Caco-2 (cell line): ENCODE measurements around the gene LTBP1. TPM values are rescaled to one million over a fixed set of nuclear protein-coding genes. Genes with fewer than 3 reads are reported as not detected.
"Not testable (repeated sequence)": the region's sequence is repeated elsewhere in the genome, so short reads cannot be mapped to it uniquely, and the experiment has no call there.

Experiments
- BruUV-seq: library from RNA; stranded (reverse); fragments of 400-500 nt; replicated peaks from 2 replicates; lab custom pipeline; 2021; lab: Mats Ljungman, UMichigan
- CTCF ChIA-PET: fragments of 300-600 bp; sonication (Branson Sonifier 250); formaldehyde crosslinking; loops from one replicate; lab custom pipeline; 2022; ENCODE audit warnings: antibody characterized with exemption; lab: Charles Lee
- POLR2A ChIA-PET: fragments of 300-600 bp; sonication (Branson Sonifier 250); formaldehyde crosslinking; loops from one replicate; lab custom pipeline; 2022; ENCODE audit warnings: antibody characterized with exemption; lab: Charles Lee
- DNase-seq, 2 experiments: peaks; one replicate each; pipeline versions ENCODE4 v3.0.0 to v3.0.0-alpha.2; 2020 to 2022
- H3K27me3 ChIP-seq: replicated peaks from 2 replicates; pipeline ENCODE4 v1.6.0; 2011; ENCODE audit warnings: low read length; ENCODE audit not compliant: control insufficient read depth, insufficient read depth
- H3K36me3 ChIP-seq: 2 replicates; pipeline ENCODE4 v1.5.1; 2011; ENCODE audit warnings: low read length; ENCODE audit not compliant: control insufficient read depth, insufficient read depth
- H3K4me1 ChIP-seq: fragments of 250-450 bp; sonication (Bioruptor Pico); 2 replicates; pipeline ENCODE4 v1.5.1; 2020; ENCODE audit warnings: mild to moderate bottlenecking
- H3K4me3 ChIP-seq: 2 replicates; pipeline ENCODE4 v1.5.1; 2011; ENCODE audit warnings: low read depth, mild to moderate bottlenecking, control low read depth, low read length
- H3K9me3 ChIP-seq: fragments of 250-450 bp; sonication (Bioruptor Pico); 2 replicates; pipeline ENCODE4 v1.5.1; 2020; ENCODE audit warnings: mild to moderate bottlenecking, moderate library complexity
- H3K27ac Mint-ChIP-seq: one replicate; pipeline ENCODE4 v1.8.0; 2022; ENCODE audit warnings: mixed read lengths; ENCODE audit not compliant: unreplicated experiment
- H3K27me3 Mint-ChIP-seq: one replicate; pipeline ENCODE4 v1.8.0; 2022; ENCODE audit warnings: mixed read lengths; ENCODE audit not compliant: insufficient read depth, unreplicated experiment
- H3K36me3 Mint-ChIP-seq: one replicate; pipeline ENCODE4 v1.8.0; 2022; ENCODE audit warnings: mild to moderate bottlenecking, mixed read lengths; ENCODE audit not compliant: insufficient read depth, unreplicated experiment
- H3K4me1 Mint-ChIP-seq: one replicate; pipeline ENCODE4 v1.8.0; 2022; ENCODE audit warnings: low read depth, mixed read lengths; ENCODE audit not compliant: unreplicated experiment
- H3K4me3 Mint-ChIP-seq: one replicate; pipeline ENCODE4 v1.8.0; 2022; ENCODE audit warnings: mild to moderate bottlenecking, moderate library complexity, mixed read lengths; ENCODE audit not compliant: unreplicated experiment
- H3K9me3 Mint-ChIP-seq: one replicate; pipeline ENCODE4 v1.8.0; 2022; ENCODE audit warnings: mixed read lengths; ENCODE audit not compliant: unreplicated experiment
- intact Hi-C: fragments of 100-400 bp; cut with micrococcal nuclease; formaldehyde crosslinking; loops from one replicate; pipeline ENCODE4 v1.10.0; 2022; ENCODE audit not compliant: unreplicated experiment
- total RNA-seq: library from RNA; stranded (reverse); gene quantifications from 2 replicates; pipeline ENCODE4 v1.2.3, GENCODE V29; 2022
- TF ChIP-seq, protein P1 (sequence below), 2 experiments: fragments of 200-600 bp in 1 of 2; IDR thresholded peaks; 1 replicate in 1 of 2; 2 replicates in 1 of 2; pipeline versions ENCODE4 v1.5.1 to v1.8.0; 2011 to 2022; ENCODE audit warnings: antibody characterized with exemption in 1 of 2, control low read depth in 1 of 2, inconsistent platforms in 1 of 2, low read depth in 1 of 2, low read length in 1 of 2, mild to moderate bottlenecking in 1 of 2, moderate library complexity in 1 of 2; ENCODE audit not compliant: insufficient read depth in 1 of 2, severe bottlenecking in 1 of 2, unreplicated experiment in 1 of 2

LTBP1 gene
- total RNA-seq, 1 experiment from 2014 or later: 64.2 TPM

- no peaks in the 10 kb centered on the region; the same call in 1 of the 2 replicates for H3K9me3 ChIP-seq
- TF ChIP-seq, protein P1, sequence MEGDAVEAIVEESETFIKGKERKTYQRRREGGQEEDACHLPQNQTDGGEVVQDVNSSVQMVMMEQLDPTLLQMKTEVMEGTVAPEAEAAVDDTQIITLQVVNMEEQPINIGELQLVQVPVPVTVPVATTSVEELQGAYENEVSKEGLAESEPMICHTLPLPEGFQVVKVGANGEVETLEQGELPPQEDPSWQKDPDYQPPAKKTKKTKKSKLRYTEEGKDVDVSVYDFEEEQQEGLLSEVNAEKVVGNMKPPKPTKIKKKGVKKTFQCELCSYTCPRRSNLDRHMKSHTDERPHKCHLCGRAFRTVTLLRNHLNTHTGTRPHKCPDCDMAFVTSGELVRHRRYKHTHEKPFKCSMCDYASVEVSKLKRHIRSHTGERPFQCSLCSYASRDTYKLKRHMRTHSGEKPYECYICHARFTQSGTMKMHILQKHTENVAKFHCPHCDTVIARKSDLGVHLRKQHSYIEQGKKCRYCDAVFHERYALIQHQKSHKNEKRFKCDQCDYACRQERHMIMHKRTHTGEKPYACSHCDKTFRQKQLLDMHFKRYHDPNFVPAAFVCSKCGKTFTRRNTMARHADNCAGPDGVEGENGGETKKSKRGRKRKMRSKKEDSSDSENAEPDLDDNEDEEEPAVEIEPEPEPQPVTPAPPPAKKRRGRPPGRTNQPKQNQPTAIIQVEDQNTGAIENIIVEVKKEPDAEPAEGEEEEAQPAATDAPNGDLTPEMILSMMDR (IDR thresholded peaks at IDR 0.05; ENCODE audit: insufficient read depth in 1 of 2, low read depth in 1 of 2, low read length in 1 of 2, severe bottlenecking in 1 of 2, unreplicated experiment in 1 of 2): no peak
- H3K36me3 Mint-ChIP-seq: no peaks in the 10 kb centered on the region
- H3K4me3 ChIP-seq: no peak overlapping the region
- H3K9me3 Mint-ChIP-seq: no peaks in the 10 kb centered on the region
- BruUV-seq: no TSS peak
- DNase-seq: no peak
- H3K27me3 ChIP-seq: no peaks in the 10 kb centered on the region
- H3K27ac Mint-ChIP-seq: no peak overlapping the region
- no peaks in the 10 kb centered on the region for H3K36me3 ChIP-seq
- no peak overlapping the region for H3K4me3 Mint-ChIP-seq
- intact Hi-C loops: no loop called here
- ChIA-PET POLR2A (no interaction called here), CTCF (no interaction called here)
- H3K4me1 Mint-ChIP-seq: no peaks in the 10 kb centered on the region
- no peaks in the 10 kb centered on the region for H3K4me1 ChIP-seq
- no peaks in the 10 kb centered on the region for H3K27me3 Mint-ChIP-seq
These were observed 31.1 kb upstream of the LTBP1 start for GRCh38 chr2:32915694-32916093.

DNA sequence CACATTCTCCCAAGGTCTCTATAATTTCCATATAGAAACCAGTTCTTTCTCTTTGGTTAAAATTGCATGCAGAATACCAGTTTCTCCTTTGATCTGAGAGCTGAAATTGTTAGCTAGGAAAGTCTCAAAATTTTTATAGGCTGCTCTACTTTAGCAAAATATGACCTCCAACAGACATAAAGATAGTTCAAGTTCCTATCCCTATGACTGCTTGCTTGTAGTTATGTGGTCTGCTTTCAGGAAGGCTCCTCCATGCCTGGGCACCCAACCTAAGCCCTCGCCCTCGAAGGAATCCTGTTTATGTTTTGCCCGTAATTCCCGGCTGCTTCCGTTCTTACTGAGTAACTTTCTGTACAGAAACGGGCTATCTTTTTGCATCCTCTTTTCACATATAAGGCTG, 28.0 kb upstream of the LTBP1 start:
- BruUV-seq: no TSS peak
- intact Hi-C loops: no loop called here
- H3K4me1 ChIP-seq: no peaks in the 10 kb centered on the region

DNA sequence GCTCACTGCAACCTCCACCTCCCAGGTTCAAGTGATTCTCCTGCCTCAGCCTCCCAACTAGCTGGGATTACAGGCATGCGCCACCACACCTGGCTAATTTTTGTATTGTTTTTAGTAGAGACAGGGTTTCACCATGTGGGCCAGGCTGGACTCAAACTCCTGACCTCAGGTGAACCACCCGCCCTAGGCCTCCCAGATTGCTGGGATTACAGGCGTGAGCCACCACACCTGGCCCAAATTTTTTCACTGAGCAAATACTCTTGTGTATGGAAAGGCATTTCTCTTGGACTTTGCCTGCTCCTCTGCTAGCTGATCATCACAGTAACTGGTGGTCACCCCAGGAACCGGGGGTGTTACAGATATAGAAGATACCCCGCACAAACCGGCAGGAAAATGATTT, 26.9 kb upstream of the LTBP1 start:
- H3K36me3 Mint-ChIP-seq, CTCF ChIA-PET, H3K27me3 Mint-ChIP-seq, H3K27me3 ChIP-seq, POLR2A ChIA-PET, H3K4me1 ChIP-seq, H3K4me1 Mint-ChIP-seq, H3K4me3 Mint-ChIP-seq, BruUV-seq, intact Hi-C loops, H3K36me3 ChIP-seq, H3K9me3 Mint-ChIP-seq, H3K27ac Mint-ChIP-seq, H3K9me3 ChIP-seq, H3K4me3 ChIP-seq, DNase-seq: not testable (repeated sequence)

More for the DNA sequence above, 28.0 kb upstream of the LTBP1 start:
- no peaks in the 10 kb centered on the region; the same call in 1 of the 2 replicates for H3K9me3 ChIP-seq
- no peaks in the 10 kb centered on the region for H3K4me1 Mint-ChIP-seq
- H3K4me3 ChIP-seq: no peak overlapping the region
- H3K27ac Mint-ChIP-seq: no peak overlapping the region
- DNase-seq: no peak
- no peak overlapping the region for H3K4me3 Mint-ChIP-seq
- POLR2A ChIA-PET: no interaction called here
- no peaks in the 10 kb centered on the region for H3K36me3 ChIP-seq
- CTCF ChIA-PET: no interaction called here
- H3K36me3 Mint-ChIP-seq: no peaks in the 10 kb centered on the region
- H3K27me3 Mint-ChIP-seq: no peaks in the 10 kb centered on the region
- H3K27me3 ChIP-seq: no peaks in the 10 kb centered on the region
- no peaks in the 10 kb centered on the region for H3K9me3 Mint-ChIP-seq
- TF ChIP-seq, protein P1 (IDR thresholded peaks at IDR 0.05; ENCODE audit: insufficient read depth in 1 of 2, low read depth in 1 of 2, low read length in 1 of 2, severe bottlenecking in 1 of 2, unreplicated experiment in 1 of 2): no peak

GRCh38 chr2:32921486-32921885, 25.3 kb upstream of the LTBP1 start:
- H3K9me3 Mint-ChIP-seq, POLR2A ChIA-PET, BruUV-seq, H3K4me1 ChIP-seq, H3K27me3 Mint-ChIP-seq, H3K27ac Mint-ChIP-seq, DNase-seq, H3K4me1 Mint-ChIP-seq, H3K4me3 Mint-ChIP-seq, CTCF ChIA-PET, H3K4me3 ChIP-seq, intact Hi-C loops, H3K36me3 Mint-ChIP-seq, H3K9me3 ChIP-seq, H3K36me3 ChIP-seq, H3K27me3 ChIP-seq: not testable (repeated sequence)
